Spleen (tissue), 11 donors: Measurements from ENCODE around the gene LENEP. TPM values are rescaled to one million over a fixed set of nuclear protein-coding genes. Genes with fewer than 3 reads are reported as not detected.

Experiments used
- DNase-seq: peaks from one replicate; pipeline ENCODE4 v3.0.0-alpha.2; 2020
- H3K27ac ChIP-seq, 8 donors: fragments of 200-600 bp; sonication (generic) in 7 of 8; 1 replicate in 4 of 8; 2 replicates in 4 of 8; pipeline versions ENCODE4 v1.5.0 to v1.8.0; 2016 to 2021; ENCODE audit warnings: inconsistent platforms in 4 of 8, mild to moderate bottlenecking in 4 of 8, moderate library complexity in 1 of 8
- H3K27me3 ChIP-seq, 7 donors: fragments of 200-600 bp; sonication (generic) in 6 of 7; replicated peaks in 1 of 7; 1 replicate in 4 of 7; 2 replicates in 3 of 7; pipeline versions ENCODE4 v1.5.0 to v1.8.0; 2016 to 2021; ENCODE audit warnings: inconsistent platforms in 3 of 7, mild to moderate bottlenecking in 1 of 7
- H3K36me3 ChIP-seq, 6 donors: fragments of 200-600 bp; sonication (generic) in 5 of 6; 1 replicate in 4 of 6; 2 replicates in 2 of 6; pipeline versions ENCODE4 v1.5.0 to v1.8.0; 2016 to 2021; ENCODE audit warnings: inconsistent platforms in 2 of 6
- H3K4me1 ChIP-seq, 6 donors: fragments of 200-600 bp; sonication (generic) in 5 of 6; 1 replicate in 3 of 6; 2 replicates in 3 of 6; pipeline versions ENCODE4 v1.5.0 to v1.8.0; 2016 to 2021; ENCODE audit warnings: inconsistent platforms in 3 of 6
- H3K4me3 ChIP-seq, 8 donors: fragments of 200-600 bp; sonication (generic) in 7 of 8; 1 replicate in 4 of 8; 2 replicates in 4 of 8; pipeline versions ENCODE4 v1.5.0 to v1.8.0; 2016 to 2021; ENCODE audit warnings: inconsistent platforms in 4 of 8, mild to moderate bottlenecking in 4 of 8, moderate library complexity in 2 of 8
- H3K9me3 ChIP-seq, 8 donors: fragments of 200-600 bp; sonication (generic) in 7 of 8; 1 replicate in 4 of 8; 2 replicates in 4 of 8; pipeline versions ENCODE4 v1.5.0 to v1.8.0; 2016 to 2021; ENCODE audit warnings: inconsistent platforms in 4 of 8
- CTCF ChIP-seq, 11 experiments: fragments of 200-600 bp in 7 of 11; fragments of 450-650 bp in 4 of 11; sonication (generic) in 4 of 11; IDR thresholded peaks in 8 of 11; conservative IDR thresholded peaks in 3 of 11; 1 replicate in 7 of 11; 2 replicates in 4 of 11; pipeline versions ENCODE4 v1.4.0 to v1.8.0; 2016 to 2021; ENCODE audit warnings: antibody characterized with exemption in 11 of 11, inconsistent platforms in 4 of 11, mild to moderate bottlenecking in 1 of 11
- POLR2A ChIP-seq, 3 donors: fragments of 450-650 bp; IDR thresholded peaks; one replicate each; pipeline ENCODE4 v1.5.1; 2017; ENCODE audit warnings: antibody characterized with exemption in 3 of 3, mild to moderate bottlenecking in 1 of 3
- POLR2AphosphoS5 ChIP-seq, 3 donors: sonication (generic); formaldehyde crosslinking; IDR thresholded peaks; one replicate each; pipeline ENCODE4 v1.5.1; 2017; ENCODE audit warnings: antibody characterized with exemption in 3 of 3
- WGBS, 5 donors: extraction: QIAGEN DNeasy Blood & Tissue Kit in 3 of 5; methylation state at CpG; one replicate each; pipeline versions ENCODE4 v1.1.5 to v1.1.7; 2013 to 2018; 5-methylcytosine and 5-hydroxymethylcytosine counted together
- intact Hi-C: fragments of 100-400 bp; cut with DNase I; formaldehyde crosslinking; loops from one replicate; pipeline ENCODE4 v1.15.0; 2023; ENCODE audit warnings: low total_unique reads
- polyA plus RNA-seq, 3 donors: library from polyadenylated mRNA; stranded (reverse); fragments of 200-250 nt; gene quantifications; one replicate each; pipeline ENCODE4 v1.2.1, GENCODE V29; 2013
- total RNA-seq, 7 donors: library from RNA; depleted of rRNA in 3 of 7; stranded (reverse); fragments of >200 nt in 3 of 7; fragmentation: NEBNext Ultra II Directional in 4 of 7; extraction: Animal tissue kit (Norgen Biotek cat#: 25700) in 4 of 7; gene quantifications; one replicate each; pipeline versions ENCODE4 v1.1.0 to v1.2.1, GENCODE V29; 2016 to 2021
- donor health status: healthy with polysubstance abuse.
- donor health status: DM: no; HTN: no; CAD: no; lungs with moderate emphysema.
- donor health status: DM: no; HTN: no; CAD: no.
- donor health status: Bipolar disorder and iron deficiency.
- donor health status: healthy.
- donor health status: DM: no; HTN: no; CAD: no.
- donor health status: DM: yes; HTN: yes; CAD: no.

LENEP gene
- total and polyA plus RNA-seq, 10 donors: 0.60 TPM; not detected in 9

- Histone ChIP-seq H3K27me3 (no peaks in the 10 kb centered on the region), H3K36me3 (no peaks in the 10 kb centered on the region), H3K4me3 (no peak overlapping the region), H3K27ac (no peak overlapping the region), H3K4me1 (peaks cover 0 to 10% (median 0%) of the 10 kb centered on the region in 6 donors), H3K9me3 (no peaks in the 10 kb centered on the region)
- no peak for DNase-seq
- intact Hi-C loops: no loop called here
- 76 to 93% (median 84%) methylated on average over 9 to 11 of the region's 11 CpGs for WGBS, 5 donors
- TF ChIP-seq POLR2AphosphoS5 (IDR thresholded peaks at IDR 0.05) (no peak), POLR2A (IDR thresholded peaks at IDR 0.05) (no peak), CTCF (IDR thresholded peaks at IDR 0.05 in 8 of 11, conservative IDR thresholded peaks at IDR 0.05 in 3 of 11) (no peak)
Measured at GRCh38 chr1:155030899-155031298, 37.5 kb downstream of the LENEP start.

- Histone ChIP-seq H3K36me3 (no peaks in the 10 kb centered on the region), H3K9me3 (no peaks in the 10 kb centered on the region), H3K27ac (no peak overlapping the region), H3K4me1 (peaks cover 0 to 19% (median 0%) of the 10 kb centered on the region in 6 donors), H3K27me3 (peaks cover 0 to 2% (median 0%) of the 10 kb centered on the region in 7 donors), H3K4me3 (no peak overlapping the region)
- TF ChIP-seq POLR2A (IDR thresholded peaks at IDR 0.05): no peak
- TF ChIP-seq POLR2AphosphoS5 (IDR thresholded peaks at IDR 0.05): no peak
- no peak for TF ChIP-seq CTCF (IDR thresholded peaks at IDR 0.05 in 8 of 11, conservative IDR thresholded peaks at IDR 0.05 in 3 of 11)
- intact Hi-C loops: no loop called here
- no peak for DNase-seq
- 87 to 91% (median 88%) methylated on average over 12 of the region's 12 CpGs for WGBS, 5 donors
Measured at GRCh38 chr1:155032886-155033285, 39.5 kb downstream of the LENEP start.

DNA sequence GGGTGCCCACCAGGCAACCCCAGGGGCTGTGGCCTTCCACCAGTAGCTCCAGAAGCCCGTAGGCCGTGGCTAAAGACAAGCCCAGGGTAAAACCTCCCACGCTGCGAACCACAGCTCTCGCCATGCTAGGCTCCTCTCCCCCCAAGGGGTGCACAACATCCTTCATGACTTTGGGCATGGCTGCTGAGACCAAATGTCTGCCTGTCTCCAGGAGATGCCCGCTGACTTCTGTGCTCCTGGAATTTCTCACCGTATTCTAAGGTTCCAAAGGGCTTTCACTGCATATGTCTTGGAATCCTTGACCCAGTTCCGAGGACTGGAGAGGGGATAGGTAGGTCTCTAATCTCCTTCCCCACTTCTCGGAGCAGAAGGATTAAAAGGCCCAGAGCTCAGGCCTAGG lies 40.1 kb downstream of the LENEP start, which contains the start of the genes DCST1 and DCST2:
Gene DCST1, plus strand, starts transcription at position 301 of the 400 bp plus-strand sequence. CDS start 213 bp downstream, outside the sequence.
Gene DCST2, minus strand, starts transcription at position 258 of the 400 bp plus-strand sequence. Its CDS starts 80 bp downstream, at position 178.
- peaks cover 0 to 5% (median 0%) of the 10 kb centered on the region in 7 donors for H3K27me3 ChIP-seq
- DNase-seq: no peak
- 88 to 100% (median 95%) methylated on average over 9 of the region's 9 CpGs for WGBS, 5 donors
- no peaks in the 10 kb centered on the region for H3K36me3 ChIP-seq
- intact Hi-C loops: no loop called here
- TF ChIP-seq CTCF (IDR thresholded peaks at IDR 0.05 in 8 of 11, conservative IDR thresholded peaks at IDR 0.05 in 3 of 11) (no peak), POLR2A (IDR thresholded peaks at IDR 0.05) (no peak), POLR2AphosphoS5 (IDR thresholded peaks at IDR 0.05) (no peak)
- no peaks in the 10 kb centered on the region for H3K9me3 ChIP-seq
- H3K27ac ChIP-seq: no peak within 1 kb of the TSS
- no peak within 1 kb of the TSS for H3K4me3 ChIP-seq
- H3K4me1 ChIP-seq: peaks cover 0 to 19% (median 0%) of the 10 kb centered on the region in 6 donors

DNA sequence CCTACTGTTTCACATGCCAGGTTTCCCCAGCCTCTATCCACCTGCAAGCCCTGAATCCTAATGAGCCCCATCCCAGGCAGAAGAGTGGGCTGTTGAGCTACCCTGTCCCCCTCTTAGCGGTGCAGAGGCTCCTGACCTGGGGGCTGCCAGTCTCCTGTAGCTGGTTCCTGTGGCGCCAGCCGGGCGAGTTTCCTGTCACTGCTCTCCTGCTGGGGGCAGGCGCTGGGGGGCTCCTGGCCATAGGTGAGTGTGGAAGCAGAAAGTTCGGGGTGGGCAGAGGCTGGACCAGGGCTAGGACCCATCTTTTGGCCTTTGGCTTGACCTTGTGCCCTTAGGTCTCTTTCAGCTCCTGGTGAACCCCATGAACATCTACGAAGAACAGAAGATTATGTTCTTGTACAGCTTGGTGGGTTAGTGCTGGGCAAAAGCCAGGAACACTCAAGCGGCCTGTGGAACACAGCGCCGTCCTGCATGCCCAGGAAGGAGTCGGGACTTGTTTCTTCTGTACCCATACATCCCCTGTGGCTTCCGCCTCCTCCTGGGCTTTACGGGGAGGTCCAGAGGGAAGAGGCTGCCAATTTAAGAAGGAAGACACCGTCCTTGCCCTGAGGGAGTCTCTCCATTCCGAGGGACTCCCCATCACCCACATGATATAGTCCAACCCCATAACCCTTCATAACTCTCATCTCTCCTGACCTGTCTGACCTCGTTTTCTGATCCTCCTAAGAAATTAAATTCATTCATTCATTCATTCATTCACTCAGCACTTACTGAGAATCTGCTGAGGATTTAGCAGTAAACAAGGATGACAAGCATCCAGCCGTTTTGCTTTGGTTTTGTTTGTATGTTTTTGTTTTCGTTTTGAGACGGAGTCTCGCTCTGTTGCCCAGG lies 41.2 kb downstream of the LENEP start:
- peaks cover 0 to 5% (median 0%) of the 10 kb centered on the region in 7 donors for H3K27me3 ChIP-seq
- H3K9me3 ChIP-seq: no peaks in the 10 kb centered on the region
- H3K4me3 ChIP-seq: no peak overlapping the region
- intact Hi-C loops: no loop called here
- no peak for DNase-seq
- H3K27ac ChIP-seq: no peak overlapping the region
- WGBS, 5 donors: 77 to 81% (median 79%) methylated on average over 18 to 20 of the region's 20 CpGs
- no peaks in the 10 kb centered on the region for H3K36me3 ChIP-seq
- TF ChIP-seq CTCF (IDR thresholded peaks at IDR 0.05 in 8 of 11, conservative IDR thresholded peaks at IDR 0.05 in 3 of 11) (no peak), POLR2AphosphoS5 (IDR thresholded peaks at IDR 0.05) (no peak), POLR2A (IDR thresholded peaks at IDR 0.05) (no peak)
- peaks cover 0 to 19% (median 4%) of the 10 kb centered on the region in 6 donors for H3K4me1 ChIP-seq
